Measurements from ENCODE around the gene WWOX. TPM values are rescaled to one million over a fixed set of nuclear protein-coding genes. Genes with fewer than 3 reads are reported as not detected.
A peak's percentile ranks its signal among the peaks of the same experiment; 100 is the strongest.

Gene WWOX
- total RNA-seq, 1 experiment from 2014 or later, result 15.6 TPM

- H3K23ac ChIP-seq (ENCODE audit: insufficient read length, low read depth, low read length), result no peak overlapping the region
- H4K20me1 ChIP-seq (ENCODE audit: control insufficient read depth, insufficient read depth, insufficient read length), result no peaks in the 10 kb centered on the region
- H3K4me2 ChIP-seq (ENCODE audit: insufficient read depth, insufficient read length, low read length), result no peak overlapping the region
- H4K8ac ChIP-seq (replicated peaks; ENCODE audit: insufficient read length, low read depth, low read length), result no peak overlapping the region
- H2BK120ac ChIP-seq (ENCODE audit: low read depth, low read length, poor library complexity, severe bottlenecking), result no peak overlapping the region
- H2BK5ac ChIP-seq (ENCODE audit: insufficient read length, low read length), result no peak overlapping the region
- DNase-seq, result no peak
- H3K18ac ChIP-seq (ENCODE audit: insufficient read length, low read depth, low read length), result no peak overlapping the region
- peaks cover 3% of the 10 kb centered on the region for H3K23me2 ChIP-seq (ENCODE audit: insufficient read length, low read depth, low read length, poor library complexity, severe bottlenecking)
- no peaks in the 10 kb centered on the region for H3K79me1 ChIP-seq (ENCODE audit: insufficient read depth, low read depth, low read length, poor library complexity, severe bottlenecking)
- no peaks in the 10 kb centered on the region; the same call in 1 of the 2 replicates for H3K4me1 ChIP-seq (ENCODE audit: insufficient read depth, low read length)
- no peaks in the 10 kb centered on the region; the same call in 1 of the 2 replicates for H3K27me3 ChIP-seq (ENCODE audit: insufficient read depth, low read length)
- Mint-ChIP-seq H3K4me3 (no peak overlapping the region), H3K9me3 (peaks cover 0 to 3% of the 10 kb centered on the region in 2 experiments; a peak in 1 of 5 replicates), H3K27ac (no peak overlapping the region), H3K4me1 (peaks cover 15 to 17% of the 10 kb centered on the region in 2 experiments), H3K27me3 (ENCODE audit: low read depth) (peaks cover 21% of the 10 kb centered on the region), H3K36me3 (ENCODE audit: insufficient read depth in 1 of 3, low read depth in 3 of 3) (peaks cover 0 to 5% (median 2%) of the 10 kb centered on the region in 3 experiments; a peak in 2 of 7 replicates)
- no peak overlapping the region for H2AFZ ChIP-seq (ENCODE audit: low read length)
- WGBS (ENCODE audit: extremely low coverage, insufficient read length, low lambda C conversion rate), result no CpG with 5 or more reads among the region's 12 CpGs
- H3K9me3 ChIP-seq (ENCODE audit: control insufficient read depth, low read depth, low read length), result no peaks in the 10 kb centered on the region
- no peak overlapping the region for H2BK12ac ChIP-seq (ENCODE audit: insufficient read length, low read depth, low read length)
- peak overlapping the region; percentile 8; the same call in 1 of the 2 replicates for H3K14ac ChIP-seq (ENCODE audit: insufficient read depth, low read length)
- H3K9ac ChIP-seq (ENCODE audit: extremely low read depth, insufficient read length, low read length), result no peak overlapping the region
- H2BK20ac ChIP-seq (ENCODE audit: low read depth, low read length, poor library complexity, severe bottlenecking), result no peak overlapping the region
- no peak overlapping the region for H3K56ac ChIP-seq (ENCODE audit: insufficient read length, low read depth, low read length)
- no peak overlapping the region for H3K4ac ChIP-seq (ENCODE audit: low read depth, low read length)
- TF ChIP-seq CTCF (conservative IDR thresholded peaks at IDR 0.05), result no peak
- H2BK15ac ChIP-seq (ENCODE audit: low read depth, low read length), result no peak overlapping the region
- no peak overlapping the region for H3T11ph ChIP-seq (ENCODE audit: low read length)
- no peaks in the 10 kb centered on the region for H3K79me2 ChIP-seq (ENCODE audit: insufficient read depth, low read length)
- H3K27ac ChIP-seq (ENCODE audit: insufficient read length, low read depth, low read length), result no peak overlapping the region
- H4K5ac ChIP-seq (ENCODE audit: insufficient read length, low read depth, low read length), result no peak overlapping the region
- no peak overlapping the region for H4K91ac ChIP-seq (ENCODE audit: insufficient read length, low read depth, low read length)
- no peak overlapping the region for H2AK5ac ChIP-seq (ENCODE audit: insufficient read length, low read length)
Measured at GRCh38 chr16:79004309-79004708, 904.9 kb downstream of the WWOX start.
